SK-N-SH (cell line): Measurements from ENCODE around the gene APBB2. TPM values are rescaled to one million over a fixed set of nuclear protein-coding genes. Genes with fewer than 3 reads are reported as not detected.
"Not testable (repeated sequence)": the region's sequence is repeated elsewhere in the genome, so short reads cannot be mapped to it uniquely, and the experiment has no call there.

Experiments
- CTCF ChIA-PET: fragments of 300-600, 350-600 bp; formaldehyde crosslinking; extraction: SDS; loops from one replicate; lab custom pipeline; 2021; lab: Yijun Ruan, JAX
- POLR2A ChIA-PET: fragments of 350-600 bp; sonication (Branson Sonifier 250); formaldehyde crosslinking; extraction: SDS; loops from one replicate; lab custom pipeline; 2020; ENCODE audit warnings: antibody characterized with exemption, inconsistent platforms; lab: Yijun Ruan, JAX
- DNase-seq: peaks from one replicate; pipeline ENCODE4 v3.0.0; 2012
- H2AFZ ChIP-seq: fragments of 200-600 bp; sonication (generic); 2 replicates; pipeline ENCODE4 v1.8.1; 2016; ENCODE audit warnings: antibody characterized with exemption, mild to moderate bottlenecking, low read depth
- H3F3A ChIP-seq: fragments of 200-600 bp; sonication (generic); replicated peaks from 2 replicates; pipeline ENCODE3; 2016; ENCODE audit warnings: antibody characterized with exemption, mild to moderate bottlenecking; ENCODE audit not compliant: insufficient read depth
- H3K27ac ChIP-seq, 2 experiments: fragments of 200-500 bp in 1 of 2; fragments of 200-600 bp in 1 of 2; sonication (Bioruptor generic) in 1 of 2; sonication (generic), shearing (Covaris generic) in 1 of 2; 2 replicates each; pipeline versions ENCODE4 v1.5.1 to v1.6.1; 2014 to 2016; ENCODE audit warnings: low read depth in 2 of 2, inconsistent platforms in 1 of 2, low read length in 1 of 2, mild to moderate bottlenecking in 1 of 2, mixed read lengths in 1 of 2
- H3K27me3 ChIP-seq: fragments of 200-600 bp; sonication (generic), shearing (Covaris generic); 2 replicates; pipeline ENCODE4 v1.6.1; 2016; ENCODE audit warnings: mixed run types; ENCODE audit not compliant: insufficient read depth
- H3K36me3 ChIP-seq, 2 experiments: fragments of 200-500 bp in 1 of 2; fragments of 200-600 bp in 1 of 2; sonication (Bioruptor generic) in 1 of 2; sonication (generic) in 1 of 2; replicated peaks in 1 of 2; 2 replicates each; pipeline versions ENCODE3 to v1.5.1; 2014 to 2016; ENCODE audit warnings: low read length in 1 of 2, mild to moderate bottlenecking in 1 of 2; ENCODE audit not compliant: insufficient read depth in 2 of 2, control insufficient read depth in 1 of 2
- H3K4me1 ChIP-seq, 2 experiments: fragments of 200-500 bp in 1 of 2; fragments of 200-600 bp in 1 of 2; sonication (Bioruptor generic) in 1 of 2; sonication (generic), shearing (Covaris generic) in 1 of 2; 2 replicates each; pipeline versions ENCODE4 v1.5.1 to v1.6.1; 2014 to 2016; ENCODE audit warnings: low read depth in 1 of 2, low read length in 1 of 2, mixed run types in 1 of 2; ENCODE audit not compliant: insufficient read depth in 2 of 2, control insufficient read depth in 1 of 2
- H3K4me2 ChIP-seq: fragments of 200-600 bp; sonication (generic), shearing (Covaris generic); 2 replicates; pipeline ENCODE4 v1.6.1; 2017; ENCODE audit warnings: mixed run types
- H3K4me3 ChIP-seq, 2 experiments: fragments of 200-500 bp in 1 of 2; fragments of 200-600 bp in 1 of 2; sonication (Bioruptor generic) in 1 of 2; sonication (generic), shearing (Covaris generic) in 1 of 2; 2 replicates each; pipeline versions ENCODE4 v1.5.1 to v1.8.1; 2014 to 2016; ENCODE audit warnings: low read depth in 2 of 2, inconsistent platforms in 1 of 2, low read length in 1 of 2, mild to moderate bottlenecking in 1 of 2, mixed read lengths in 1 of 2, moderate library complexity in 1 of 2
- H3K79me2 ChIP-seq: fragments of 200-600 bp; sonication (generic); 2 replicates; pipeline ENCODE4 v1.8.1; 2017; ENCODE audit warnings: mild to moderate bottlenecking; ENCODE audit not compliant: insufficient read depth
- H3K9ac ChIP-seq: fragments of 200-600 bp; sonication (generic); 2 replicates; pipeline ENCODE4 v1.6.1; 2017; ENCODE audit warnings: mixed run types
- H3K9me2 ChIP-seq: fragments of 200-600 bp; sonication (generic); 2 replicates; pipeline ENCODE4 v1.6.1; 2017; ENCODE audit warnings: mixed run types
- H3K9me3 ChIP-seq: fragments of 200-600 bp; sonication (generic); 2 replicates; pipeline ENCODE4 v1.6.1; 2017; ENCODE audit warnings: mixed run types, mild to moderate bottlenecking, moderate library complexity
- H4K20me1 ChIP-seq: fragments of 200-600 bp; sonication (generic); 2 replicates; pipeline ENCODE4 v1.6.1; 2017; ENCODE audit warnings: mild to moderate bottlenecking, mixed run types; ENCODE audit not compliant: insufficient read depth
- CTCF ChIP-seq: fragments of 200-600 bp; sonication (generic); IDR thresholded peaks from 2 replicates; pipeline ENCODE4 v1.6.1; 2017; ENCODE audit warnings: antibody characterized with exemption, mild to moderate bottlenecking, moderate library complexity
- EP300 ChIP-seq, 2 experiments: IDR thresholded peaks; 2 replicates each; pipeline versions ENCODE4 v1.4.0 to v1.6.1; 2012; ENCODE audit warnings: borderline replicate concordance in 1 of 2, low read depth in 1 of 2, low read length in 1 of 2
- EZH2phosphoT487 ChIP-seq: fragments of 200-600 bp; sonication (generic); IDR thresholded peaks from 2 replicates; pipeline ENCODE4 v1.6.1; 2017; ENCODE audit warnings: low read depth, mixed run types, mild to moderate bottlenecking, antibody characterized with exemption, moderate library complexity, borderline replicate concordance
- FOXJ3 ChIP-seq: sonication (generic); formaldehyde crosslinking; IDR thresholded peaks from 2 replicates; pipeline ENCODE4 v1.5.1; 2020; ENCODE audit warnings: mild to moderate bottlenecking, missing genetic modification reagents
- IRF3 ChIP-seq: fragments of 150-350 bp; IDR thresholded peaks from 2 replicates; pipeline ENCODE4 v1.6.1; 2016; ENCODE audit warnings: mild to moderate bottlenecking, low read depth, low read length
- JUND ChIP-seq: IDR thresholded peaks from 2 replicates; pipeline ENCODE4 v1.4.0; 2012
- MAX ChIP-seq: IDR thresholded peaks from 2 replicates; pipeline ENCODE4 v1.4.0; 2012; ENCODE audit warnings: low read depth
- MXI1 ChIP-seq: IDR thresholded peaks from 2 replicates; pipeline ENCODE4 v1.6.1; 2012; ENCODE audit warnings: mild to moderate bottlenecking, low read depth, low read length, improper control_type of control experiment
- NFIC ChIP-seq: IDR thresholded peaks from 2 replicates; pipeline ENCODE4 v1.4.0; 2012; ENCODE audit warnings: borderline replicate concordance
- RAD21 ChIP-seq: IDR thresholded peaks from 2 replicates; pipeline ENCODE4 v1.6.1; 2012; ENCODE audit warnings: mild to moderate bottlenecking, low read length
- RCOR1 ChIP-seq: fragments of 150-350 bp; IDR thresholded peaks from 2 replicates; pipeline ENCODE4 v1.6.1; 2017; ENCODE audit warnings: antibody characterized with exemption, low read length
- RFX5 ChIP-seq: IDR thresholded peaks from 2 replicates; pipeline ENCODE4 v1.6.1; 2012; ENCODE audit warnings: mild to moderate bottlenecking, improper control_type of control experiment, low read length
- SIN3A ChIP-seq: IDR thresholded peaks from 2 replicates; pipeline ENCODE4 v1.6.1; 2012; ENCODE audit warnings: low read depth, mild to moderate bottlenecking, low read length, moderate library complexity, borderline replicate concordance
- SMC3 ChIP-seq: IDR thresholded peaks from 2 replicates; pipeline ENCODE4 v1.6.1; 2012; ENCODE audit warnings: low read depth, low read length, improper control_type of control experiment
- TCF12 ChIP-seq: IDR thresholded peaks from 2 replicates; pipeline ENCODE4 v1.4.0; 2012
- TEAD4 ChIP-seq: IDR thresholded peaks from 2 replicates; pipeline ENCODE4 v1.4.0; 2012; ENCODE audit warnings: mild to moderate bottlenecking, borderline replicate concordance; ENCODE audit not compliant: insufficient read depth
- WGBS: methylation state at CpG from one replicate; pipeline ENCODE4 v1.1.6; 2017; ENCODE audit warnings: low lambda C conversion rate; 5-methylcytosine and 5-hydroxymethylcytosine counted together
- polyA plus RNA-seq, 3 experiments: library from polyadenylated mRNA; depleted of rRNA; stranded (reverse); fragments of >200 nt; gene quantifications; 2 replicates each; pipeline ENCODE4 v1.2.3, GENCODE V29; 2012

The APBB2 gene
- polyA plus RNA-seq, 1 of the 3 experiments (the other 2 are of a cell fraction), result 49.8 TPM

GRCh38 chr4:40905414-40905813, 308.9 kb downstream of the APBB2 start:
- Histone ChIP-seq H3K27ac (no peak overlapping the region), H3K36me3 (peaks cover 0 to 9% of the 10 kb centered on the region in 2 experiments), H3F3A (peaks cover 22% of the 10 kb centered on the region), H3K4me3 (no peak overlapping the region), H3K9me3 (no peaks in the 10 kb centered on the region), H3K9me2 (no peaks in the 10 kb centered on the region), H3K4me2 (no peak overlapping the region), H3K79me2 (0 out of 2 replicates have a peak, but pooled peaks cover 5% of the 10 kb centered on the region), H3K9ac (no peak overlapping the region), H3K4me1 (peaks cover 13 to 17% of the 10 kb centered on the region in 2 experiments), H2AFZ (no peak overlapping the region), H4K20me1 (0 out of 2 replicates have a peak, but pooled peaks cover 3% of the 10 kb centered on the region), H3K27me3 (no peaks in the 10 kb centered on the region)
- ChIA-PET POLR2A (no interaction called here), CTCF (interaction anchor here (1.2 to 14.0 kb wide), 4 partner anchors 8 to 310 kb away, joined by 3 to 192 read pairs (median 20); no protein-coding TSS in a partner anchor)
- TF ChIP-seq FOXJ3 (no peak), RFX5 (no peak), IRF3 (no peak)
- WGBS, result 98% methylated on average over 8 of the region's 8 CpGs
- DNase-seq, result no peak

GRCh38 chr4:40900531-40900930, 313.8 kb downstream of the APBB2 start:
- ChIA-PET POLR2A (interaction anchor here (0.6 kb wide), 1 partner anchor 200 kb away, joined by 4 read pairs; no protein-coding TSS in a partner anchor), CTCF (interaction anchor here (0.7 to 5.8 kb wide), 13 partner anchors 8 to 315 kb away, joined by 3 to 88 read pairs (median 4); partner anchors contain the start of gene APBB2)
- TF ChIP-seq JUND, result 0 out of 2 replicates have a peak, but pooled peaks have one; percentile 6
- H3K9ac ChIP-seq, H3K9me3 ChIP-seq, H3K9me2 ChIP-seq, H2AFZ ChIP-seq, H3K27me3 ChIP-seq, H3K4me3 ChIP-seq, H3K4me1 ChIP-seq, H3K79me2 ChIP-seq, H4K20me1 ChIP-seq, DNase-seq, H3K4me2 ChIP-seq: not testable (repeated sequence)
- Histone ChIP-seq H3K27ac (peak overlapping the region in 1 of 2 experiments; percentile 1; a peak in 1 of 4 replicates), H3F3A (peaks cover 15% of the 10 kb centered on the region), H3K36me3 (peaks cover 0 to 15% of the 10 kb centered on the region in 2 experiments)
- 64% methylated on average over 4 of the region's 4 CpGs for WGBS

GRCh38 chr4:40897557-40898203, 316.7 kb downstream of the APBB2 start:
- peaks cover 15% of the 10 kb centered on the region for H3F3A ChIP-seq
- ChIA-PET CTCF (interaction anchor here (0.5 to 5.8 kb wide), 36 partner anchors 9 to 505 kb away, joined by 3 to 88 read pairs (median 4); partner anchors contain the start of gene APBB2), POLR2A (interaction anchor here (0.6 kb wide), 1 partner anchor 16 kb away, joined by 4 read pairs; no protein-coding TSS in a partner anchor)

More at GRCh38 chr4:40897557-40898203, 316.7 kb downstream of the APBB2 start:
- DNase-seq, result peak; percentile 85
- peaks cover 4% of the 10 kb centered on the region; the same call in 1 of the 2 replicates for H3K79me2 ChIP-seq
- H3K9me2 ChIP-seq, result no peaks in the 10 kb centered on the region
- WGBS, result 39% methylated on average over 10 of the region's 10 CpGs
- no peaks in the 10 kb centered on the region for H4K20me1 ChIP-seq
- peak overlapping the region in 1 of 2 experiments; percentile 16; a peak in 1 of 4 replicates for H3K4me3 ChIP-seq
- H3K9ac ChIP-seq, result no peak overlapping the region
- no peak overlapping the region for H2AFZ ChIP-seq
- TF ChIP-seq EZH2phosphoT487 (no peak), MAX (no peak), RCOR1 (peak; percentile 60), CTCF (peak; percentile 86), SIN3A (no peak), NFIC (peak; percentile 64), RAD21 (peak; percentile 78), SMC3 (peak; percentile 82), MXI1 (peak; percentile 64; the same call in 1 of the 2 replicates), TEAD4 (no peak), TCF12 (no peak), EP300 (IDR thresholded peaks at IDR 0.05; ENCODE audit: borderline replicate concordance in 1 of 2, low read depth in 1 of 2, low read length in 1 of 2) (no peak)
- no peaks in the 10 kb centered on the region for H3K4me1 ChIP-seq
- no peak overlapping the region for H3K27ac ChIP-seq
- H3K36me3 ChIP-seq, result peaks cover 14 to 20% of the 10 kb centered on the region in 2 experiments
- H3K27me3 ChIP-seq, result no peaks in the 10 kb centered on the region
- no peak overlapping the region for H3K4me2 ChIP-seq
- H3K9me3 ChIP-seq, result no peaks in the 10 kb centered on the region
